GM18907 (cell line): ENCODE data around the gene BDKRB1.
"Not testable (repeated sequence)": the region's sequence is repeated elsewhere in the genome, so short reads cannot be mapped to it uniquely, and the experiment has no call there.

Experiments used
- ATAC-seq: cut with Tn5 transposase; IDR thresholded peaks from one replicate; pipeline ENCODE4 v1.9.1; 2021; ENCODE audit warnings: mild to moderate bottlenecking, moderate library complexity; ENCODE audit not compliant: unreplicated experiment

Gene BDKRB1

GRCh38 chr14:96232506-96232905 is 23.5 kb upstream of the BDKRB1 start:
- no peak for ATAC-seq

- no peak for ATAC-seq
Observed at GRCh38 chr14:96233661-96234060, 22.3 kb upstream of the BDKRB1 start.

DNA sequence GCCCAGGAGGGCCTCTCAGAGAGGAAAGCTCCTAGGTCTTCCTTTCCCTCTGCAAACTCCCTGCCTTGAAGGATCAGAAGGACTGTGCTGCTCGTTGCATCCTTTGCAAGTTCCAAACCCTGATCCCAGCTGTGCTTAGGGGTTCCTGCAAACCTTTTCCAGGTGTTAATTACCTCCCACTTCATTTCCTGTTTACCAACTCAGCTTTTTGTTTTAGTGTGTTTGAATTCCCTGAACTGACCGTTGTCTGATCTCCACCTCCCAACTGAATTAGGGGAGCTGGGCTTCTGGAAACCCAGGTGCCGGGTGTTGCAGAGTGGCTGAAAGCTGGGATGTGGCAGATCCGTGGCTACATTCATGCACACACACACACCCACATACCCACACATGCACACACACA is 20.6 kb upstream of the BDKRB1 start:
- no peak for ATAC-seq

GRCh38 chr14:96237641-96238040 is 18.4 kb upstream of the BDKRB1 start:
- no peak for ATAC-seq

DNA sequence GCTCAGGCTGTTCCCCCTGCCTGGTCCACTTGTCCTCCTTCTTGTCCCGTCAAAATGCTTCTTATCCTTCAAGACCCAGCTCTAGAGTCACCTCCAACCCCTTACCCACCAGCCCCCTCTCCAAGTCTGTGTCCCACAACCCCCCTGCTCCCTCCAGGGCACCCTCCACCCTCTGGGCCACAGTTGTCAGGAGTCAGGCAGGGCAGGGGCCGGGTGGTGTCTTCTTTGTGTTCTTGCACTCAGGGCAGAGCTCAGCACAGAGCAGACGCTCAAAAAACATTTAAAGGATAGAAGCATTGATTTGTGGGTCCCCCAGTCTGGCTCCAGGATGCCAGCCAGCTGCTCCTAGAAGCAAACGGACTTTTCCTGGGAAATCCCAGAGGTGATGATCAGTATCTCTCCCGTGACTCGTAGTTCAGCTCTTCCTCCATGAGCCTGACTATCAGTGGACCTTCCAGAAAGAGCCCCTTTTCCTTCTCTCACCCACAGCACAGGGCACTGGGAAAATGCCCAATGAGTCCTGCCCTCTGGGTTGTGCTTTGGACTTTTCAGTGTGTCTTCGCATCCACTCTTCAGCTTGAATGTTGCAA is 17.2 kb upstream of the BDKRB1 start:
- ATAC-seq: no peak

GRCh38 chr14:96239711-96240141 is 16.3 kb upstream of the BDKRB1 start:
- ATAC-seq: no peak

- ATAC-seq: no peak
Observed at GRCh38 chr14:96240641-96241040, 15.4 kb upstream of the BDKRB1 start.

DNA sequence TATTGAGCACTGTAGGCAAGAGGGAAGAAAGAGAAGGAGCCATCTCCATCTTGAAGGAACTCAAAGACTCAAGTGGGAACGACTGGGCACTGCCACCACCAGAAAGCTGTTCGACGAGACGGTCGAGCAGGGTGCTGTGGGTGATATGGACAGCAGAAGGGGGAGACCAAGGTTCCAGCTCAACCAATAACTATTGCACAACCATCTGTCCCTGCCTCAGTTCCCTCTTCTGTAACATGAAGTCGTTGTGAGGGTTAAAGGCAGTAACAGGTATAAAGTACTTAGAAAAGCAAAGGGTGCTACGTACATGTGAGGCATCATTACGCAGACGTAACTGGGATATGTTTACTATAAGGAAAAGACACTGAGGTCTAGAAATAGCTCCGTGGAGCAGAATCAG is 13.9 kb upstream of the BDKRB1 start:
- no peak for ATAC-seq

DNA sequence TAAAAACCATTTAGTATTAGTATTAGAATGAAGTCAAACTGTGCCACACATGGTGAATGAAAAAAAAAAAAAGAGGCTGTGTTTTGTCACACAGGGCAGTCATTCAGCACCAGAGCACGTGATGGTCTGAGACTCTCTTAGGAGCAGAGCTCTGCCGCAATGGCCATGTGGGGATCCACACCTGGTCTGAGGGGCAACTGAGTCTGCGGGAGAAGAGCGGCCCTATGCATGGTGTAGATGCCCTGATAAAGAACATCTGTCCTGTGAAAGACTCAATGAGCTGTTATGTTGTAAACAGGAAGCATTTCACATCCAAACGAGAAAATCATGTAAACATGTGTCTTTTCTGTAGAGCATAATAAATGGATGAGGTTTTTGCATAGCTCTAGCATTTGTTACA is 12.2 kb upstream of the BDKRB1 start:
- no peak for ATAC-seq

DNA sequence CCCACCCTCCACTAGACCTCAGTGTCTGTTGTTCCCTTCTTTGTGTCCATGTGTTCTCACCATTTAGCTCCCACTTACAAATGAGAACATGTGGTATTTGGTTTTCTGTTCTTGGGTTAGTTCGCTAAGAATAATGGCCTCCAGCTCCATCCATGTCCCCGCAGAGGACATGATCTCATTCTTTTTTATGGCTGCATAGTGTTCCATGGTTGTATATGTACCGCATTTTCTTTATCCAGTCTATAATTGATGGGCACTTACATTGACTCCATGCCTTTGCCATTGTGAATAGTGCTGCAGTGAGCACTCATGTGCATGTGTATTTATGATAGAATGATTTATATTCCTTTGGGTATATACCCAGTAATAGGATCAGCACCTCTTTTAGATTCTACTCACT is 10.9 kb upstream of the BDKRB1 start:
- ATAC-seq: not testable (repeated sequence)

DNA sequence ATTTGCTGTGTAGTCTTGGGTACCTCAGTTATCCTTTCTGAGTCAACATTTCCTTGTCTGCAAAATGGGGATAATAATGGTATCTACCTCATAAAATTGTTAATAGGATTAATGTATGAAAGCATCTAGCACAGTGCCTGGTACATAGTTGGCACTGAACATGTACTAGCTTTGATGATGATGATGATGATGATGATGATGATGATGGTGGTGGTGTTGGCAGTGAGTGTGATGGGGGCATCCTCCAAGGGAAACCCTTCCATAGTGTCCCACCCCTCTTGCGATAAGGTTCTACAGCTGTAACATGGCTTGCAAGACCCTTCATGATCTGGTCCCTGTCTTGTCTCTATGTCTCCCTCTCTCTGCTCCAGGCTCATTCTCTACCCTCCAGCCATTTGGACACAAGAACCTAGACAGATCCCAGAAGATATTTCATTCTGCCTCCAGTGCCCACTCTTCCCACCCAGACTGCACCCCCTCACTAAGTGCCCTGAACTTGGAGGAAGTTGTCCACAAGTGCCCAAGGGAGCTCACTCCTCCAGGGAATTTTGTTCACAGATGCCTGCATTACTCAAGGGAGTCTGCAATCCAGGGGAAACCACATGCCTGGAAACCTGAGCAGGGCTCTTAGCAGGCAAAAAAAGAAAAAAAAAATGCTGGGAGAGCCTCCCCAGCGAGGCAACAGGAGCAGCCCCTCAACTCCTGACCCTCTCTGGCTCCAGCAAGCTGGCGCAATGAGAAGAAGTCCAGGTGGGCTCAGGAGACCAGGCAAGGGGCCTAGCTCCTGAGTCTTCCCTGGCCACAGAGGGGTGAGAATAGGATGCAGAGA is 10.1 kb upstream of the BDKRB1 start:
- ATAC-seq: no peak

DNA sequence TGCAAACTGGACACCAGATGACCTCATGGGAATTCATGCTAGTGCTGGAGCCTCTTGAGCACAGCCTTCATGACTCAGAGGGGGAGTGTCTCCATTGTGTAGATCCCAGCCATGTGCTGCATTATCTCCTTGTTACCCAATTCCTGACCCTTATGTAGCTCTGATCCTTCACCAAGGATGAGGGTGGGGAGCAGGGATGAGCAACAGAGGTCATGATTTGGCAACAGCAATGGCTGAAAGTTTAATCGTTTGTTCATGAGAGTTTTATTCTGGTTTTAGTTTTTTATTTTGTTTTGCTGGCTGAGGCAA is 9.5 kb upstream of the BDKRB1 start:
- no peak for ATAC-seq

GRCh38 chr14:96247031-96247430 is 9.0 kb upstream of the BDKRB1 start:
- no peak for ATAC-seq

DNA sequence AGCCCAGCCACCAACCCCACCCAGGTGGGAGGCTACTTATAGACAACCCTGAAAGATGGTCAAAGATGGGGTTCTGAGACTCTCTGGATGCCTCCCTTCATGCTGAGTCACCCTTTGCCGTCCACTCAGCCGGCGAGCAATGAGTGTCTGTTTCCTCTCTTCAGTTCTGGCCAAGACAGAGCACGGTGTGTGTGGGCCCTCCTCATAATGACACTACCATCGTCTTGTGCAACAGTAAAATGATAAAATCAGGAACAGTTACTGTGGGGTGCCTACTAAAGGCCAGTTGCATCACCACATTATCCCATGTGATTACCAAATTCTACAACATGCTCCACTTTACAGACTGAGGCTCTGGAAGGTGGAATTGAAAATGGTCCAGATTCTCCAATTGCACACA is 7.0 kb upstream of the BDKRB1 start:
- no peak for ATAC-seq

- no peak for ATAC-seq
Observed at GRCh38 chr14:96250485-96250884, 5.5 kb upstream of the BDKRB1 start.

GRCh38 chr14:96251656-96252155 is 4.3 kb upstream of the BDKRB1 start:
- no peak for ATAC-seq

GRCh38 chr14:96252323-96252998 is 3.5 kb upstream of the BDKRB1 start:
- ATAC-seq: no peak

- no peak for ATAC-seq
Observed at GRCh38 chr14:96252999-96253539, 2.9 kb upstream of the BDKRB1 start.

DNA sequence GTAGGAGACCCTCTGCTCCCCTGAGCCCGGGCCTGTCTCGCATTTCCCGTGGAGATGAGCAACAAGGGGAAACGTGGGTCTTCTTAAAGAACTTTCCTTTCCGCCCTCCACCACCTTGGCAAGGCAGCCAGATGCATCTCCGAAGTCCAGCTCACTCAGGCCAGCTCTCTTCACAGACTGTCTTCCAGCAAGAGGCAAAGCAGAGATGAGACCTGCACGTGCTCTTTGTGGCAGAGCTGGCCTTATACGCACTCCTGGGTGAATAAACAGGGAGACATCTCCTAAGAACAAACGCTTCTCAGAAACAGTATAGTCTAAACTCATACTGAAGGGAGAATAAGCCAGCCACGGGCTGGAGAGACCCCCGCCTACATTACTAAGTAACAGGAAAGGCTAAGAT is 1.3 kb upstream of the BDKRB1 start:
- no peak for ATAC-seq

- no peak for ATAC-seq
Observed at GRCh38 chr14:96256407-96256806, 397 bp downstream of the BDKRB1 start.

GRCh38 chr14:96257056-96257455 is 1.0 kb downstream of the BDKRB1 start:
- no peak for ATAC-seq

GRCh38 chr14:96257900-96258299 is 1.9 kb downstream of the BDKRB1 start:
- no peak for ATAC-seq
